ENCODE measurements around the gene SLC25A26. TPM values are rescaled to one million over a fixed set of nuclear protein-coding genes. Genes with fewer than 3 reads are reported as not detected.

Gene SLC25A26
- polyA plus RNA-seq, 1 donor (not counting 4 experiments of a cell fraction or from before 2014, with no cell fraction given): 25.2 TPM

DNA sequence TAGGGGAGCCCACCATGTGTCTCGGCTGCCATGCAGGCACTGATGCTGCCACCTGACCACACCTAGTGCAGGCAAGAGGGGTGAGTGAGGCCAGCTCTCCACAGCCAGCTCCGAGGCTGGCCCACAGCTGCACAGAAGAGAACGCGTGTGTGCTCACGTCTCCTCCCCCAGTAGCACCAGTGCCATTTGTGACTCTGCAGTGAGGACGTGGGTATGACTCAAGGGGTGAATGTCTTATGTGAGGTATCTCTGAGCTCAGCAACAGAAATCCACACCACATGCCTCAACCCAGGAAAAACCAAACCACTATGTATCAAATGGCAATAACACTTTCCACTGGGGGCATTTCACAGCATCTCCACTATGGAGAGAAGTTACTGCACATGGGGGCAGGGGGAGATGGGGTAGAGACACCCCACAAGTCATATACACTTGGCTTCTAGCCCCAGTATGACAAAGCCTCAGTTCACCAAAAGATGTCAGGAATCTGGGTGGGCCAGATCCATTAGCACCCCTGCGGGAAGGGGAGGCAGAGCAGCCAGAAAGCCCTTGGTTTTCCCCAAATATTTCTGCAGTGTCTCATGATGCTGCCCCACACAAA is 192.4 kb downstream of the SLC25A26 start:
- Histone ChIP-seq H4K20me1 (ENCODE audit: control insufficient read depth, extremely low read depth, insufficient read depth, low read length) (no peaks in the 10 kb centered on the region), H3K27ac (ENCODE audit: control insufficient read depth, insufficient read depth, low read length) (peak overlapping the region; percentile 49), H3K4me1 (ENCODE audit: control insufficient read depth, extremely low read depth, insufficient read depth, low read length) (peaks cover 11% of the 10 kb centered on the region), H3K9me1 (ENCODE audit: control insufficient read depth, extremely low read depth, insufficient read depth, low read length) (no peaks in the 10 kb centered on the region), H3K79me2 (ENCODE audit: control insufficient read depth, insufficient read depth, low read length) (no peaks in the 10 kb centered on the region), H2AFZ (ENCODE audit: control insufficient read depth, low read length) (no peak overlapping the region), H3K27me3 (ENCODE audit: control insufficient read depth, extremely low read depth, insufficient read depth, low read length) (no peaks in the 10 kb centered on the region), H3K36me3 (ENCODE audit: control insufficient read depth in 2 of 2, extremely low read depth in 1 of 2, insufficient read depth in 2 of 2, low read length in 2 of 2) (peaks cover 0 to 29% of the 10 kb centered on the region in 2 experiments), H3K4me3 (ENCODE audit: control insufficient read depth in 2 of 3, extremely low read depth in 1 of 3, insufficient read depth in 2 of 3, low read depth in 1 of 3, low read length in 3 of 3) (no peak overlapping the region), H3K4me2 (ENCODE audit: control insufficient read depth, extremely low read depth, insufficient read depth, low read depth, low read length) (peak overlapping the region; percentile 27), H3K9me3 (ENCODE audit: control insufficient read depth, low read depth, low read length) (no peaks in the 10 kb centered on the region), H3K9ac (ENCODE audit: control insufficient read depth, extremely low read depth, insufficient read depth, low read length) (peak overlapping the region; percentile 22)
- FAIRE-seq: no peak
- no peak for DNase-seq (ENCODE audit: low read depth, low spot score)
- no peak for TF ChIP-seq EZH2 (IDR thresholded peaks at IDR 0.05; ENCODE audit: low read length)
- no peak for TF ChIP-seq CTCF (optimal IDR thresholded peaks at IDR 0.05 in 1 of 3, IDR thresholded peaks at IDR 0.05 in 1 of 3, conservative IDR thresholded peaks at IDR 0.05 in 1 of 3; ENCODE audit: extremely low read depth in 1 of 3, insufficient read depth in 2 of 3, low read length in 3 of 3)
- dilution Hi-C loops (cut with MboI; ENCODE audit: extremely low pct_ligation_motif_present, low sequenced_read_pairs): no loop called here

GRCh38 chr3:66414846-66415245 is 194.0 kb downstream of the SLC25A26 start:
- Histone ChIP-seq H3K4me1 (ENCODE audit: control insufficient read depth, extremely low read depth, insufficient read depth, low read length) (peaks cover 11% of the 10 kb centered on the region), H4K20me1 (ENCODE audit: control insufficient read depth, extremely low read depth, insufficient read depth, low read length) (no peaks in the 10 kb centered on the region), H3K9ac (ENCODE audit: control insufficient read depth, extremely low read depth, insufficient read depth, low read length) (no peak overlapping the region), H3K27ac (ENCODE audit: control insufficient read depth, insufficient read depth, low read length) (no peak overlapping the region), H3K79me2 (ENCODE audit: control insufficient read depth, insufficient read depth, low read length) (peaks cover 10% of the 10 kb centered on the region), H2AFZ (ENCODE audit: control insufficient read depth, low read length) (no peak overlapping the region), H3K36me3 (ENCODE audit: control insufficient read depth in 2 of 2, extremely low read depth in 1 of 2, insufficient read depth in 2 of 2, low read length in 2 of 2) (peaks cover 0 to 17% of the 10 kb centered on the region in 2 experiments), H3K27me3 (ENCODE audit: control insufficient read depth, extremely low read depth, insufficient read depth, low read length) (no peaks in the 10 kb centered on the region), H3K4me3 (ENCODE audit: control insufficient read depth in 2 of 3, extremely low read depth in 1 of 3, insufficient read depth in 2 of 3, low read depth in 1 of 3, low read length in 3 of 3) (no peak overlapping the region), H3K9me1 (ENCODE audit: control insufficient read depth, extremely low read depth, insufficient read depth, low read length) (no peaks in the 10 kb centered on the region), H3K9me3 (ENCODE audit: control insufficient read depth, low read depth, low read length) (no peaks in the 10 kb centered on the region), H3K4me2 (ENCODE audit: control insufficient read depth, extremely low read depth, insufficient read depth, low read depth, low read length) (no peak overlapping the region)
- FAIRE-seq (no peak), DNase-seq (ENCODE audit: low read depth, low spot score) (no peak)
- no peak for TF ChIP-seq EZH2 (IDR thresholded peaks at IDR 0.05; ENCODE audit: low read length)
- dilution Hi-C loops (cut with MboI; ENCODE audit: extremely low pct_ligation_motif_present, low sequenced_read_pairs): no loop called here
